ENCODE data around the gene EGLN2.

- TF ChIP-seq, protein P1, sequence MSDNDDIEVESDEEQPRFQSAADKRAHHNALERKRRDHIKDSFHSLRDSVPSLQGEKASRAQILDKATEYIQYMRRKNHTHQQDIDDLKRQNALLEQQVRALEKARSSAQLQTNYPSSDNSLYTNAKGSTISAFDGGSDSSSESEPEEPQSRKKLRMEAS (IDR thresholded peaks at IDR 0.05; ENCODE audit: low read depth) = no peak
- TF ChIP-seq RCOR1 (IDR thresholded peaks at IDR 0.05; ENCODE audit: low read length) = no peak
Observed at GRCh38 chr19:40801426-40802299, 2.7 kb downstream of the EGLN2 start.
